ENCODE measurements around the gene CST4.
A peak's percentile ranks its signal among the peaks of the same experiment; 100 is the strongest.

The CST4 gene

GRCh38 chr20:23657202-23657601 lies 31.6 kb downstream of the CST4 start:
- Histone ChIP-seq H3K27ac (ENCODE audit: low read length) (no peak overlapping the region), H3K4me1 (ENCODE audit: insufficient read depth, low read length) (no peaks in the 10 kb centered on the region), H3K27me3 (ENCODE audit: insufficient read depth, low read length, poor library complexity) (peaks cover 25% of the 10 kb centered on the region), H4K20me1 (ENCODE audit: insufficient read depth, low read length) (no peaks in the 10 kb centered on the region), H3K9ac (ENCODE audit: low read depth, low read length) (no peak overlapping the region), H3K4me2 (ENCODE audit: insufficient read depth, low read length) (no peak overlapping the region), H3K4me3 (ENCODE audit: low read depth in 1 of 2, low read length in 2 of 2) (no peak overlapping the region), H3K36me3 (ENCODE audit: insufficient read depth, low read length) (no peaks in the 10 kb centered on the region), H3K79me2 (ENCODE audit: insufficient read depth, low read length) (no peaks in the 10 kb centered on the region), H2AFZ (ENCODE audit: low read depth, low read length) (no peak overlapping the region), H3K9me3 (ENCODE audit: insufficient read depth, low read length, severe bottlenecking) (no peaks in the 10 kb centered on the region)
- ATAC-seq (ENCODE audit: insufficient read depth, low read depth) (no peak), DNase-seq (no peak)
- TF ChIP-seq EZH2 (IDR thresholded peaks at IDR 0.05; ENCODE audit: borderline replicate concordance, low read depth, low read length, severe bottlenecking): no peak
- no peak for TF ChIP-seq CTCF (IDR thresholded peaks at IDR 0.05; ENCODE audit: borderline replicate concordance, extremely low read depth, low read length, poor library complexity, severe bottlenecking)

GRCh38 chr20:23656372-23656771 lies 32.5 kb downstream of the CST4 start:
- H2AFZ ChIP-seq (ENCODE audit: low read depth, low read length): no peak overlapping the region
- H3K27me3 ChIP-seq (ENCODE audit: insufficient read depth, low read length, poor library complexity): peaks cover 25% of the 10 kb centered on the region
- H3K4me2 ChIP-seq (ENCODE audit: insufficient read depth, low read length): no peak overlapping the region
- no peak for TF ChIP-seq CTCF (IDR thresholded peaks at IDR 0.05; ENCODE audit: borderline replicate concordance, extremely low read depth, low read length, poor library complexity, severe bottlenecking)
- no peaks in the 10 kb centered on the region for H3K9me3 ChIP-seq (ENCODE audit: insufficient read depth, low read length, severe bottlenecking)
- no peak for DNase-seq
- no peaks in the 10 kb centered on the region for H3K36me3 ChIP-seq (ENCODE audit: insufficient read depth, low read length)
- no peak overlapping the region for H3K9ac ChIP-seq (ENCODE audit: low read depth, low read length)
- no peaks in the 10 kb centered on the region for H3K79me2 ChIP-seq (ENCODE audit: insufficient read depth, low read length)
- no peak overlapping the region for H3K4me3 ChIP-seq (ENCODE audit: low read depth in 1 of 2, low read length in 2 of 2)
- no peaks in the 10 kb centered on the region for H3K4me1 ChIP-seq (ENCODE audit: insufficient read depth, low read length)
- ATAC-seq (ENCODE audit: insufficient read depth, low read depth): no peak
- H3K27ac ChIP-seq (ENCODE audit: low read length): no peak overlapping the region
- H4K20me1 ChIP-seq (ENCODE audit: insufficient read depth, low read length): no peaks in the 10 kb centered on the region

GRCh38 chr20:23655491-23656211 lies 33.2 kb downstream of the CST4 start:
- Histone ChIP-seq H3K4me2 (ENCODE audit: insufficient read depth, low read length) (no peak overlapping the region), H3K9me3 (ENCODE audit: insufficient read depth, low read length, severe bottlenecking) (no peaks in the 10 kb centered on the region), H3K27ac (ENCODE audit: low read length) (no peak overlapping the region), H3K4me3 (ENCODE audit: low read depth in 1 of 2, low read length in 2 of 2) (no peak overlapping the region), H3K9ac (ENCODE audit: low read depth, low read length) (no peak overlapping the region), H3K36me3 (ENCODE audit: insufficient read depth, low read length) (no peaks in the 10 kb centered on the region), H4K20me1 (ENCODE audit: insufficient read depth, low read length) (no peaks in the 10 kb centered on the region), H3K79me2 (ENCODE audit: insufficient read depth, low read length) (no peaks in the 10 kb centered on the region), H3K27me3 (ENCODE audit: insufficient read depth, low read length, poor library complexity) (peaks cover 23% of the 10 kb centered on the region), H3K4me1 (ENCODE audit: insufficient read depth, low read length) (no peaks in the 10 kb centered on the region), H2AFZ (ENCODE audit: low read depth, low read length) (0 out of 2 replicates have a peak overlapping the region, but pooled peaks have one; percentile 14)
- no peak for DNase-seq
- TF ChIP-seq EZH2 (IDR thresholded peaks at IDR 0.05; ENCODE audit: borderline replicate concordance, low read depth, low read length, severe bottlenecking) (no peak), CTCF (IDR thresholded peaks at IDR 0.05; ENCODE audit: borderline replicate concordance, extremely low read depth, low read length, poor library complexity, severe bottlenecking) (no peak)
- ATAC-seq (ENCODE audit: insufficient read depth, low read depth): no peak

Measured in DND-41 (cell line).